ENCODE measurements around the gene HOPX.
A peak's percentile ranks its signal among the peaks of the same experiment; 100 is the strongest.
"Not testable (repeated sequence)": the region's sequence is repeated elsewhere in the genome, so short reads cannot be mapped to it uniquely, and the experiment has no call there.

The HOPX gene

DNA sequence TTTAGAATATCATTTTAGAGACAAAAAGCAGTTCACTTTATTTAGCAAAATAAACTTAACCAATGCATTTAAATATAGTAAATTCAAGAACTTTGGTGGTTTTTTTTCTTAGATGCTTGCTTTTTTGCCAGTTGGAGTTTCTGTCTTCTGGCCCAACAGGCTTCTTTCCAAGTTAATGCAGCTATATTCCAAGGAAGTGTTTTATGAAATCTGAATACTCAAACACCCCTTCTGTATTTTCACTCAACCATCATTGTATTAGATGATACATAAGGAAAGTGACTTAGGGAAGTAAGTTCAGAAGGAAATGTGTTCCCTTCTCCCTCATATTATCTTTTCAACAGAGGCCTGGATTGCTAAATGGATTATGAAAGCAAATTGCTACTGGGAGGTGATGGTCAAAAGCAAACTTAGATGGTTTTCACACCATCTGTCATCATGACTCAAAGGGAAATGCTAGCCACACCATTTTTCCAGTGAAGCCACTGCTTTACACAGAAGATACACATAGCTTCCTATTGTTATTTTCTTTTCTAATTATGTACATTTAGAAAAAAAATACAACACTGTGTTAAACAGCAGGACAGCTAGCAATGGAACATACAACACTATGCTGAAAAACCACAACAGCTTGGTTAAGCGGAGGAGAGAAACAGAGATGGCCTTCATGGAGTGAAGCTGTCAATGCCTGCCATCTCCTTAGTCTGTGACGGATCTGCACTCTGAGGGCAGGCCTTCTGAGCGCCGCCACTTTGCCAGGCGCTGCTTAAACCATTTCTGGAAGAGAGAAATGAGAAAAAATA, 32.9 kb downstream of the HOPX start:
- TF ChIP-seq, protein P1, sequence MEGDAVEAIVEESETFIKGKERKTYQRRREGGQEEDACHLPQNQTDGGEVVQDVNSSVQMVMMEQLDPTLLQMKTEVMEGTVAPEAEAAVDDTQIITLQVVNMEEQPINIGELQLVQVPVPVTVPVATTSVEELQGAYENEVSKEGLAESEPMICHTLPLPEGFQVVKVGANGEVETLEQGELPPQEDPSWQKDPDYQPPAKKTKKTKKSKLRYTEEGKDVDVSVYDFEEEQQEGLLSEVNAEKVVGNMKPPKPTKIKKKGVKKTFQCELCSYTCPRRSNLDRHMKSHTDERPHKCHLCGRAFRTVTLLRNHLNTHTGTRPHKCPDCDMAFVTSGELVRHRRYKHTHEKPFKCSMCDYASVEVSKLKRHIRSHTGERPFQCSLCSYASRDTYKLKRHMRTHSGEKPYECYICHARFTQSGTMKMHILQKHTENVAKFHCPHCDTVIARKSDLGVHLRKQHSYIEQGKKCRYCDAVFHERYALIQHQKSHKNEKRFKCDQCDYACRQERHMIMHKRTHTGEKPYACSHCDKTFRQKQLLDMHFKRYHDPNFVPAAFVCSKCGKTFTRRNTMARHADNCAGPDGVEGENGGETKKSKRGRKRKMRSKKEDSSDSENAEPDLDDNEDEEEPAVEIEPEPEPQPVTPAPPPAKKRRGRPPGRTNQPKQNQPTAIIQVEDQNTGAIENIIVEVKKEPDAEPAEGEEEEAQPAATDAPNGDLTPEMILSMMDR (IDR thresholded peaks at IDR 0.05; ENCODE audit: low read depth, low read length), result no peak
- DNase-seq (ENCODE audit: extremely low read depth, low read depth), result no peak

DNA sequence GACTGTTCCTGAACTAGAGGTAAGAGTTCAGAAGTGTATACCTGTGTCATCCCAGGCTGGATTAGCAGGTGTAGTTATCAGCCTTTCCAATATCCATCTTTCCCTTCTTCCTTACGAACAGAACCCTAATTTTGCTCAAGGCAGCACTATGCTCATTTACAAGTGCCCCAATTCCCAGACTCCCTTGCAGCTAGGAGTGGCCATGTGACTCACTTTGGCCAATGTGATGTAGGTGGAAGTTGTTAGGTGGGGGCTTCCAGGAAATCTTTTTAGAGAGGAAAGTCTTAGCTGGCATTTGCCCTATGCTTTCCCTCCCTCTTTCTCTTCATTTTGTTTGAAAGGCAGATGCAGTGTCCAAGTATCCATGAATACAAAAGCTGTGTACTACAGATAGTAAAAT, 34.8 kb downstream of the HOPX start:
- DNase-seq (ENCODE audit: extremely low read depth, low read depth), result no peak
- TF ChIP-seq, protein P1 (IDR thresholded peaks at IDR 0.05; ENCODE audit: low read depth, low read length), result no peak

GRCh38 chr4:56643596-56643995, 37.5 kb downstream of the HOPX start:
- no peak for DNase-seq (ENCODE audit: extremely low read depth, low read depth)
- TF ChIP-seq, protein P1 (IDR thresholded peaks at IDR 0.05; ENCODE audit: low read depth, low read length), result no peak

DNA sequence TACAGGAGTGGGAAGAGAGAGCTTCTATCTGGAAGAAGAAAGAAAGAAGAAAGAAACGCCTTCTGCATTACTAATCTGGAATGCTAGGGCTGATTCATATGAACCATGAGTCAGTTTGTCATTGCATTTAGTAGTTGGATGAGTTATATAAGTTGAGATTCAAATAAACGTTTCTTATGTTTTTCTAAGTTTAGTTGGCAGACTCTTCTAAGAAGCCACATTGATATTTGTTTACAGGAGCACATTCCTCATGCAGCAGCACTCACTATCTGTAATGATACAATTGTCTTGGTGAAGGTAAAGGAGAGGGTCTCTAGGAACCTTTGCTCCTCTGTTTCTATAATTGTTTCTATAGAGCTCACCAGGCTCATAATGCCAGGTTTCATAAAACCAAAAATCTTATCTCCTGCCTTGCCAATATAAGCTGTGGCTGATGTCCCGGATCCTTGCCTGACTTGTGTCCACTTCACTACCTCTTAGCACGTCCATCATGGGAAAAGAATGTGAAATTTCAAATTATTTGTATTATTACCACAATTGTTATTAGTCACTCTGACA, 39.5 kb downstream of the HOPX start:
- peak; percentile 41 for DNase-seq (ENCODE audit: extremely low read depth, low read depth)
- TF ChIP-seq, protein P1 (IDR thresholded peaks at IDR 0.05; ENCODE audit: low read depth, low read length), result peak; percentile 16

DNA sequence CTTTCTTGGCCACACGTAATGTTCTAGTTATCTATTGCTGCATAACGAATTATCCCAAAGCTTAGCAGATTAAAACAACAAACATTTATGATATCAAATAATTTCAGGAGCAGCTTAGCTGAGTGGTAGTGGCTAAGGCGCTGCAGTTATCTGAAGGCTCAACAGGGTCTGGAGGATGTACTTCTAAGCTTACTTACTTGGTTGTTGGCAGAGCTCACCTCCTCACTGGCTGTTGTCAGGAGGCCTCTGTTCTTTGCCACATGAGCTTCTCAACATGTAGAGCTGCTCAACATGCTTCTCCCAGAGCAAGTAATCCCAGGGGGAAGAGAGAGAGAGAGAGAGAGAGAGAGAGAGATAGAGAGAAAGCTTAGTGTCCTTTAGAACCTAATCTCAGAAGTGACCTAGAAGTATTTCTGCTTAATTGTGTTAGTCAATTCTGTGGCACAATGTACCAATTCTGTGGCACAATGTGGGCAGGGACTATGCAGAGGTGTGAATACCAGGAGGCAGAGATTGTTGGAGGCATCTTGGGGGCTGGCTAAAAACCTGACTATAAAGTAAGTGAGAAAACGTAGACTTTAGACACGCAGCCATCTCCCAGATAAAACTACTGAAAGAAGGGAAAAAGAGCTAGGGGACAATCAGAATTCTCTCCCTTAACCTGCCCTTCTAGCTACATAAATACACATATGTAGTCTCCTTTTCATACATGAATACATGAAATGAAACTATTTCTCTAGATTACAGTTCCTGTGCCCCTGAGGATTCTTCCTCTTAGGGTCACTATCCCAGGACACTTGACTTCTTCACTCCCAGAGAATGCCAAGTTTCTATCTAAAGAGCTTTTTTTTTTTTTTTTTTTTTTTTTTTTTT, 40.2 kb downstream of the HOPX start:
- DNase-seq (ENCODE audit: extremely low read depth, low read depth), result no peak
- TF ChIP-seq, protein P1 (IDR thresholded peaks at IDR 0.05; ENCODE audit: low read depth, low read length), result no peak

DNA sequence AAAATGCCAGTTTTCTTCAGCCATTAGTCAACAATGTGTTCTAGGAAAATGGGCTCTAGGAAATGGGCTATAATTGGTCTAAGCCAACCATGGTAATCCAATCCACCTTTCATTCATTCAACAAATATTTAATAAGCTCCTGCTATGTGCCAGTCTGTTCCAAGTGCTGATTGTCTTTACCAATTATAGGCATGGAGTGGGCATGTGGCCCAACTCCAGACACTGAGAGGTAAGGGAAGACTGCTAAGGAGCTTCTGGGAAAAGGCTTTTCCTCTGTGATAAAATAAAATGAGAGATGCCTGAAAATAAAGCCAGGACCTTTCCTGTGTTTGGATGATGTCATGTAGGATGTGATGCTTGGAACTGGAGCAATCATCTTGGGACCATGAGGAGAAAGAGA, 43.3 kb downstream of the HOPX start:
- DNase-seq (ENCODE audit: extremely low read depth, low read depth), result no peak
- TF ChIP-seq, protein P1 (IDR thresholded peaks at IDR 0.05; ENCODE audit: low read depth, low read length), result no peak

- TF ChIP-seq, protein P1 (IDR thresholded peaks at IDR 0.05; ENCODE audit: low read depth, low read length), result no peak
- no peak for DNase-seq (ENCODE audit: extremely low read depth, low read depth)
Observed at GRCh38 chr4:56637154-56637553, 43.9 kb downstream of the HOPX start.

- DNase-seq (ENCODE audit: extremely low read depth, low read depth), result not testable (repeated sequence)
Observed at GRCh38 chr4:56634954-56635353, 46.1 kb downstream of the HOPX start.

All from AG09319 (cell line).